Right ventricle myocardium inferior (tissue), 1 donor: ENCODE data around the gene SERPINB6. TPM values are rescaled to one million over a fixed set of nuclear protein-coding genes. Genes with fewer than 3 reads are reported as not detected.
"Not testable (repeated sequence)": the region's sequence is repeated elsewhere in the genome, so short reads cannot be mapped to it uniquely, and the experiment has no call there.

Experiments
- ATAC-seq: fragments of 200-7000 bp; cut with Tn5 transposase; one replicate; pipeline ENCODE4 v1.9.1; 2020; ENCODE audit warnings: mild to moderate bottlenecking, moderate library complexity
- DNase-seq: peaks from one replicate; pipeline ENCODE4 v3.0.0; 2021; ENCODE audit errors: missing footprints
- intact Hi-C: fragments of 100-400 bp; cut with DNase I; formaldehyde crosslinking; loops from one replicate; pipeline ENCODE4 v1.11.0; 2022
- total RNA-seq: library from RNA; stranded (reverse); fragmentation: NEBNext Ultra II Directional; extraction: Animal tissue kit (Norgen Biotek cat#: 25700); gene quantifications from one replicate; pipeline ENCODE4 v1.2.1, GENCODE V29; 2021
- donor health status: DM: no; HTN: yes; CAD: no; lungs with severe emphysema.

The SERPINB6 gene
- total RNA-seq, 1 donor from 2014 or later = 275 TPM

GRCh38 chr6:2931970-2932748 is 39.2 kb downstream of the SERPINB6 start:
- ATAC-seq = peak; percentile 96
- intact Hi-C loops = loop anchor here (1.0 to 10.0 kb wide), 3 partner anchors 53 to 141 kb away; no protein-coding TSS in a partner anchor
- no peak for DNase-seq

GRCh38 chr6:2931055-2931454 is 40.3 kb downstream of the SERPINB6 start:
- intact Hi-C loops = loop anchor here (10.0 kb wide), 1 partner anchor 54 kb away; no protein-coding TSS in a partner anchor
- no peak for ATAC-seq
- no peak for DNase-seq

GRCh38 chr6:2927931-2928330 is 43.4 kb downstream of the SERPINB6 start:
- intact Hi-C loops, ATAC-seq, DNase-seq: not testable (repeated sequence)

- intact Hi-C loops, ATAC-seq, DNase-seq: not testable (repeated sequence)
These were observed 45.3 kb downstream of the SERPINB6 start for GRCh38 chr6:2925842-2926747.

- ATAC-seq (no peak), DNase-seq (no peak)
- intact Hi-C loops = no loop called here
These were observed 49.7 kb downstream of the SERPINB6 start for GRCh38 chr6:2921520-2922115.

- ATAC-seq = no peak
- intact Hi-C loops = no loop called here
- no peak for DNase-seq
These were observed 50.7 kb downstream of the SERPINB6 start for GRCh38 chr6:2920671-2921112.

GRCh38 chr6:2919886-2920285 is 51.5 kb downstream of the SERPINB6 start:
- intact Hi-C loops = no loop called here
- no peak for DNase-seq
- no peak for ATAC-seq

GRCh38 chr6:2919401-2919800 is 52.0 kb downstream of the SERPINB6 start:
- DNase-seq (no peak), ATAC-seq (no peak)
- intact Hi-C loops = no loop called here

- intact Hi-C loops = no loop called here
- DNase-seq (no peak), ATAC-seq (no peak)
These were observed 52.4 kb downstream of the SERPINB6 start for GRCh38 chr6:2918936-2919335.

GRCh38 chr6:2917801-2918445 is 53.4 kb downstream of the SERPINB6 start:
- ATAC-seq (no peak), DNase-seq (no peak)
- intact Hi-C loops = no loop called here

GRCh38 chr6:2917065-2917464 is 54.3 kb downstream of the SERPINB6 start:
- ATAC-seq (no peak), DNase-seq (no peak)
- intact Hi-C loops = no loop called here

GRCh38 chr6:2916158-2916925 is 55.0 kb downstream of the SERPINB6 start:
- intact Hi-C loops = no loop called here
- DNase-seq (no peak), ATAC-seq (no peak)

- intact Hi-C loops = no loop called here
- no peak for ATAC-seq
- no peak for DNase-seq
These were observed 56.2 kb downstream of the SERPINB6 start for GRCh38 chr6:2915150-2915549.

GRCh38 chr6:2914318-2914660 is 57.1 kb downstream of the SERPINB6 start:
- ATAC-seq (no peak), DNase-seq (no peak)
- intact Hi-C loops = loop anchor here (5.0 kb wide), 2 partner anchors 67 to 122 kb away; no protein-coding TSS in a partner anchor

GRCh38 chr6:2913621-2914317 is 57.6 kb downstream of the SERPINB6 start:
- no peak for DNase-seq
- ATAC-seq = no peak
- intact Hi-C loops = loop anchor here (5.0 kb wide), 2 partner anchors 66 to 121 kb away; no protein-coding TSS in a partner anchor

- intact Hi-C loops = loop anchor here (5.0 kb wide), 2 partner anchors 64 to 119 kb away; no protein-coding TSS in a partner anchor
- no peak for DNase-seq
- no peak for ATAC-seq
These were observed 60.2 kb downstream of the SERPINB6 start for GRCh38 chr6:2911171-2911570.

- DNase-seq = no peak
- ATAC-seq = no peak
- intact Hi-C loops = loop anchor here (5.0 kb wide), 2 partner anchors 62 to 117 kb away; no protein-coding TSS in a partner anchor
These were observed 61.6 kb downstream of the SERPINB6 start for GRCh38 chr6:2909718-2910117.
